ENCODE data around the gene MOCS3.
A peak's percentile ranks its signal among the peaks of the same experiment; 100 is the strongest.

MOCS3 gene

DNA sequence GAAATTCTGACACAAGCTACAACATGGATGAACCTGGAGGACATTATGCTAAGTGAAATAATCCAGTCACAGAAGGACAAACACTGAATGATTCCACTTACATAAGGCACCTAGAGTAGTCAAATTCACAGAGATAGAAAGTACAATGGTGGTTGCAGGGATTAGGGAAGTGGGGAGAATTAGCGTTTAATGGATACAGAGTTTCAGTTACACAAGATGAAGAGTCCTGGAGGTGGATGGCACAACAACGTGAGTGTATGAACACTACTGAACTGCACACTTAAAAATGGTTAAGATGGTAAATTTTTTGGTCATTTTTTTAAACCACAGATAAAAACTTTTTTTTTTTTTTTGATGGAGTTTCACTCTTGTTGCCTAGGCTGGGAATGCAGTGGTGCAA, 24.7 kb downstream of the MOCS3 start:
- H3K4me2 ChIP-seq (ENCODE audit: insufficient read depth, low read length) = no peak overlapping the region
- no peaks in the 10 kb centered on the region; the same call in 1 of the 2 replicates for H4K20me1 ChIP-seq (ENCODE audit: insufficient read depth, low read length)
- H3K9ac ChIP-seq (ENCODE audit: low read depth, low read length) = no peak overlapping the region
- H3K27me3 ChIP-seq (ENCODE audit: insufficient read depth, low read length, poor library complexity) = peaks cover 2% of the 10 kb centered on the region
- DNase-seq = no peak
- no peaks in the 10 kb centered on the region for H3K36me3 ChIP-seq (ENCODE audit: insufficient read depth, low read length)
- no peak for ATAC-seq (ENCODE audit: insufficient read depth, low read depth)
- no peak overlapping the region for H3K4me3 ChIP-seq (ENCODE audit: low read depth in 1 of 2, low read length in 2 of 2)
- H3K9me3 ChIP-seq (ENCODE audit: insufficient read depth, low read length, severe bottlenecking) = no peaks in the 10 kb centered on the region
- no peaks in the 10 kb centered on the region for H3K4me1 ChIP-seq (ENCODE audit: insufficient read depth, low read length)
- H2AFZ ChIP-seq (ENCODE audit: low read depth, low read length) = no peak overlapping the region
- TF ChIP-seq EZH2 (IDR thresholded peaks at IDR 0.05; ENCODE audit: borderline replicate concordance, low read depth, low read length, severe bottlenecking) = no peak
- TF ChIP-seq, protein P1, sequence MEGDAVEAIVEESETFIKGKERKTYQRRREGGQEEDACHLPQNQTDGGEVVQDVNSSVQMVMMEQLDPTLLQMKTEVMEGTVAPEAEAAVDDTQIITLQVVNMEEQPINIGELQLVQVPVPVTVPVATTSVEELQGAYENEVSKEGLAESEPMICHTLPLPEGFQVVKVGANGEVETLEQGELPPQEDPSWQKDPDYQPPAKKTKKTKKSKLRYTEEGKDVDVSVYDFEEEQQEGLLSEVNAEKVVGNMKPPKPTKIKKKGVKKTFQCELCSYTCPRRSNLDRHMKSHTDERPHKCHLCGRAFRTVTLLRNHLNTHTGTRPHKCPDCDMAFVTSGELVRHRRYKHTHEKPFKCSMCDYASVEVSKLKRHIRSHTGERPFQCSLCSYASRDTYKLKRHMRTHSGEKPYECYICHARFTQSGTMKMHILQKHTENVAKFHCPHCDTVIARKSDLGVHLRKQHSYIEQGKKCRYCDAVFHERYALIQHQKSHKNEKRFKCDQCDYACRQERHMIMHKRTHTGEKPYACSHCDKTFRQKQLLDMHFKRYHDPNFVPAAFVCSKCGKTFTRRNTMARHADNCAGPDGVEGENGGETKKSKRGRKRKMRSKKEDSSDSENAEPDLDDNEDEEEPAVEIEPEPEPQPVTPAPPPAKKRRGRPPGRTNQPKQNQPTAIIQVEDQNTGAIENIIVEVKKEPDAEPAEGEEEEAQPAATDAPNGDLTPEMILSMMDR (IDR thresholded peaks at IDR 0.05; ENCODE audit: borderline replicate concordance, extremely low read depth, low read length, poor library complexity, severe bottlenecking) = no peak
- no peaks in the 10 kb centered on the region for H3K79me2 ChIP-seq (ENCODE audit: insufficient read depth, low read length)
- H3K27ac ChIP-seq (ENCODE audit: low read length) = no peak overlapping the region

DNA sequence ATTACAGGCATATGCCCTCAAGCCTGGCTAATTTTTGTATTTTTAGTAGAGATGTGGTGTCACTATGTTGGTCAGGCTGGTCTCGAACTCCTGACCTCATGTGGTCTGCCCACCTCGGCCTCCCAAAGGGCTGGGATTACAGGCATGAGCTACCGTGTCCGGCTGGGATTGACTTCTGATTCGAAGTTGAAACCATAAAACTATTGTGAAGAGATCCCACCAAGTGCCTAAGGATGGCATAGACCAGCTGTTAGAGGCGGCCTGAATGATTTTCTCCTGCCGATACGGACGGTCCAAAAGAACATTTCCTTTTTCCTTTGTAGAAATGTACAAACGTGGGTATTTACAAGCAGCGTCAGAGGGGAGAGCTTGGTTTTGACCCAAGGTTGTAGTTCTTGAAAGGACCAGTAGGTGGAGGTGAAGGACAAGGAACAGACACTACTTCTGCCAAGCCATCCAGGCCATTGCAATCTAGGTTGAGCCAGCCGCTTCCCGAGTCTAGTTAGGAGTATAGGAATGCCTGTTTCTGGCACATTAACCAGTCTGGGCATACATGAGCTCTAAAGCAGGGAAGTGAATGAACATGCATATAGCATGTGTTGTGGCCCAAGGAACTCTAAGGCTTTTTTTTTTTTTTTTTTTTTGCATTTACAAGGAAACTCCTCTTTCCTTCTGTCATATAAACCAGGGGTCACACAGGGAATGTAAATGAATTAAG, 29.0 kb downstream of the MOCS3 start:
- H3K4me1 ChIP-seq (ENCODE audit: insufficient read depth, low read length) = no peaks in the 10 kb centered on the region
- no peak overlapping the region for H3K27ac ChIP-seq (ENCODE audit: low read length)
- no peaks in the 10 kb centered on the region for H3K36me3 ChIP-seq (ENCODE audit: insufficient read depth, low read length)
- TF ChIP-seq EZH2 (IDR thresholded peaks at IDR 0.05; ENCODE audit: borderline replicate concordance, low read depth, low read length, severe bottlenecking) = no peak
- TF ChIP-seq, protein P1 (IDR thresholded peaks at IDR 0.05; ENCODE audit: borderline replicate concordance, extremely low read depth, low read length, poor library complexity, severe bottlenecking) = peak; percentile 97
- H3K27me3 ChIP-seq (ENCODE audit: insufficient read depth, low read length, poor library complexity) = peaks cover 2% of the 10 kb centered on the region
- no peaks in the 10 kb centered on the region for H3K79me2 ChIP-seq (ENCODE audit: insufficient read depth, low read length)
- H4K20me1 ChIP-seq (ENCODE audit: insufficient read depth, low read length) = no peaks in the 10 kb centered on the region
- DNase-seq (peak; percentile 72), ATAC-seq (ENCODE audit: insufficient read depth, low read depth) (peak; percentile 96)
- H3K4me2 ChIP-seq (ENCODE audit: insufficient read depth, low read length) = no peak overlapping the region
- no peak overlapping the region for H3K4me3 ChIP-seq (ENCODE audit: low read depth in 1 of 2, low read length in 2 of 2)
- no peak overlapping the region for H3K9ac ChIP-seq (ENCODE audit: low read depth, low read length)
- no peak overlapping the region for H2AFZ ChIP-seq (ENCODE audit: low read depth, low read length)
- no peaks in the 10 kb centered on the region for H3K9me3 ChIP-seq (ENCODE audit: insufficient read depth, low read length, severe bottlenecking)

DNA sequence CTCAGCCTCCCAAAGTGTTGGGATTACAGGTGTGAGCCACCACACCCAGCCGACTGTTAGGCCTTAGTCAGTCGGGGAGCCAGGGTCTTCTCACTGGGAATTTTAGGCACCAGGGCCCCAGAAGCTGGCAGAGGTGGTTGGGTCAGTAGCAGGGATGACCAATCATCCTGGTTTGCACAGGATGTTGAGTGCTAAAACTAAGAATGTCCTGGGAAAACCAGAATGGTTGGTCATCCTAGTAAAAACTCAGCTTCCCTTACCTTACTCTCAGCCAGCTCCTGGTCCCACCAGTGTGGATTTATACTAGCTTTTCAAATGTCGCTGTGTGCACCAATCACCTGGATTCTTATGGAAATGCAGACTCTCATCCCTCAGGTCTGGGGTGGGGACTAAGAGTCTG, 32.5 kb downstream of the MOCS3 start:
- no peak for DNase-seq
- Histone ChIP-seq H4K20me1 (ENCODE audit: insufficient read depth, low read length) (no peaks in the 10 kb centered on the region), H3K4me2 (ENCODE audit: insufficient read depth, low read length) (no peak overlapping the region), H3K27ac (ENCODE audit: low read length) (no peak overlapping the region), H3K4me1 (ENCODE audit: insufficient read depth, low read length) (no peaks in the 10 kb centered on the region), H3K4me3 (ENCODE audit: low read depth in 1 of 2, low read length in 2 of 2) (no peak overlapping the region), H3K36me3 (ENCODE audit: insufficient read depth, low read length) (no peaks in the 10 kb centered on the region), H3K27me3 (ENCODE audit: insufficient read depth, low read length, poor library complexity) (peaks cover 2% of the 10 kb centered on the region), H3K79me2 (ENCODE audit: insufficient read depth, low read length) (no peaks in the 10 kb centered on the region), H2AFZ (ENCODE audit: low read depth, low read length) (no peak overlapping the region), H3K9me3 (ENCODE audit: insufficient read depth, low read length, severe bottlenecking) (no peaks in the 10 kb centered on the region), H3K9ac (ENCODE audit: low read depth, low read length) (no peak overlapping the region)
- no peak for ATAC-seq (ENCODE audit: insufficient read depth, low read depth)
- no peak for TF ChIP-seq EZH2 (IDR thresholded peaks at IDR 0.05; ENCODE audit: borderline replicate concordance, low read depth, low read length, severe bottlenecking)
- TF ChIP-seq, protein P1 (IDR thresholded peaks at IDR 0.05; ENCODE audit: borderline replicate concordance, extremely low read depth, low read length, poor library complexity, severe bottlenecking) = no peak

All from DND-41 (cell line).